Measurements from ENCODE around the gene SERTAD1.

- TF ChIP-seq CTCF (conservative IDR thresholded peaks at IDR 0.05; ENCODE audit: low read depth, low read length) (no peak), FOS (IDR thresholded peaks at IDR 0.05; ENCODE audit: low read depth, low read length) (no peak), RCOR1 (IDR thresholded peaks at IDR 0.05; ENCODE audit: insufficient replicate concordance, low read length) (no peak), POLR2A (IDR thresholded peaks at IDR 0.05; ENCODE audit: low read depth, low read length) (no peak), RAD21 (IDR thresholded peaks at IDR 0.05; ENCODE audit: low read length) (no peak), RFX5 (IDR thresholded peaks at IDR 0.05; ENCODE audit: low read depth, low read length) (no peak)
These were observed 31.0 kb downstream of the SERTAD1 start for GRCh38 chr19:40394816-40395210.

All from IMR-90 (cell line).